ENCODE results near the gene SPDYE1. TPM values are rescaled to one million over a fixed set of nuclear protein-coding genes. Genes with fewer than 3 reads are reported as not detected.
"Not testable (repeated sequence)": the region's sequence is repeated elsewhere in the genome, so short reads cannot be mapped to it uniquely, and the experiment has no call there.

The SPDYE1 gene
- total RNA-seq, 4 donors from 2014 or later: not detected

DNA sequence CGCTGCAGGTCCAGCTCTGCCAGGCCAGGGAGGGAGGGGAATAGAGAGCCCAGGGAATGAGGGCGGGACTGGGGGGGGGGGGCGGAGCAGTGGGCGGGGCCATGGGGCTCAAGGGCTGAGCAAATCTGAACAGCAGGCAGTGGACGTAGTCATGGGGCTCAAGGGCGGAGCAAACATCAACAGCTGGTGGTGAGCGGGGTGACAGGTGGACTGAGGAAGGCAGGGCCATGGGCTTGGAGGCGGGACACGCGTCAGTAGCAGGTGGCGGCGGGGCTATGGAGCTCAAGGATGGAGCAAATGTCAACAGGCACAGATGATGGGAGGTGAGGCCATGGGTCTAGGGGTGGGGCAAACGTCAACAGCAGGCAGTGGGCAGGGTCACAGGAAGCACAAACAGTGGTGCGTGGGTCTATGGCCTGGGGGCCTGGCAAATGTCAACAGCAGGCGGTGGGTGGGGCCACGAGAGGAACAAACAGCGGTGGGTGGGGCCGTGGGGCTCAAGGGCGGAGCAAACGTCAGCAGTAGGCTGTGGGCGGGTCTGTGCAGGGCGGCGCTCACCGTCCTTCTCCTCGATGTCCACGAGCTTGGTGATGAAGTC, 41.4 kb downstream of the SPDYE1 start:
- H3K9me3 ChIP-seq; in situ Hi-C loops (cut with MboI; ENCODE audit: low pct_ligation_motif_present in 1 of 4, low pct_unique_long_range_greater_than_20kb in 1 of 4, low sequenced_read_pairs in 3 of 4); intact Hi-C loops (cut with DNase I; ENCODE audit: low total_unique reads); H3K36me3 ChIP-seq; H3K27me3 ChIP-seq: not testable (repeated sequence)
- H3K27ac ChIP-seq: peak overlapping the region; percentile 66 to 88 (median 74)
- H3K4me1 ChIP-seq: peaks cover 8 to 22% (median 14%) of the 10 kb centered on the region in 4 donors
- H3K4me3 ChIP-seq: peak overlapping the region in 2 of 4 donors; percentile 11 to 36
- peak; percentile 98 for DNase-seq
- WGBS, 2 donors (ENCODE audit: low coverage in 1 of 2): 7% methylated on average over 14 of the region's 26 CpGs; no CpG with 5 or more reads in 1 of the 2 donors
- TF ChIP-seq POLR2AphosphoS5 (IDR thresholded peaks at IDR 0.05): peak in 2 of 3 donors; percentile 56 to 69

DNA sequence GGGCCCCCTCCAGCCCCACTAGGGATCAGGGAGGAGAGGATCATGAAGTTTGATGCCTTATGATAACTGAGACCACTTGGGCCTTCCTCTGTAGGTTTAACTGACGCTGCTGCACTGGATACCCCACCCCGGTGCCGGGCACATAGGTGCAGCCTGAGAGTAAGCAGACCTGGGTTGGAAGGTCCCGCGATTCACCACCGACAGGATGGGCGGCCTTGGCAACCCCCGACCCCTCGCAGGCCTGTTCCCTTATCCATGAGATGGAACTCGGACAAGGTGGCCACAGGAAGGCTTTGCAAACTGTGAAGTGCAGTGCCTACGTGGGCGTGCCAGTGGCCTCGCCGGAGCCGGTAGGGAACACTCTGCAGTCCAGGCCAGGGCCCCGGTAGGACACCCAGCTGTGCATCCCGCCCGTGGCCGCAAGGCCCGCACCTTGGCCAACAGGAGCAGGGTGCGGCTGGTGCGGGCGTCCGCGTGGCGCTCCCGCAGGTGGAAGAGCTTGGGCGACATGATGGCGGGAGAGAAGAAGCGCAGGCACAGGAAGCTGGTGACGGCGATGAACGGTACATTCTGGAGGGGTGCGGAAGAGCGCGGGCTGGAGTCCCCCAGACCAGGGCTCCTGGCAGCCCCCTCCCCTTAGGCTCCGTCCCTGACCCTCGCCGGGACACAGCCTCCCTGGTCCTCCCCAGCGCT, 42.2 kb downstream of the SPDYE1 start:
- peaks cover 9 to 23% (median 16%) of the 10 kb centered on the region in 4 donors for H3K4me1 ChIP-seq
- DNase-seq; H3K36me3 ChIP-seq; intact Hi-C loops (cut with DNase I; ENCODE audit: low total_unique reads); H3K9me3 ChIP-seq; in situ Hi-C loops (cut with MboI; ENCODE audit: low pct_ligation_motif_present in 1 of 4, low pct_unique_long_range_greater_than_20kb in 1 of 4, low sequenced_read_pairs in 3 of 4); H3K27me3 ChIP-seq: not testable (repeated sequence)
- 10% methylated on average over 2 of the region's 40 CpGs; no CpG with 5 or more reads in 1 of the 2 donors for WGBS, 2 donors (ENCODE audit: low coverage in 1 of 2)
- H3K27ac ChIP-seq: peak overlapping the region; percentile 33 to 79 (median 70)
- H3K4me3 ChIP-seq: peak overlapping the region in 3 of 4 donors; percentile 11 to 43 (median 34)

DNA sequence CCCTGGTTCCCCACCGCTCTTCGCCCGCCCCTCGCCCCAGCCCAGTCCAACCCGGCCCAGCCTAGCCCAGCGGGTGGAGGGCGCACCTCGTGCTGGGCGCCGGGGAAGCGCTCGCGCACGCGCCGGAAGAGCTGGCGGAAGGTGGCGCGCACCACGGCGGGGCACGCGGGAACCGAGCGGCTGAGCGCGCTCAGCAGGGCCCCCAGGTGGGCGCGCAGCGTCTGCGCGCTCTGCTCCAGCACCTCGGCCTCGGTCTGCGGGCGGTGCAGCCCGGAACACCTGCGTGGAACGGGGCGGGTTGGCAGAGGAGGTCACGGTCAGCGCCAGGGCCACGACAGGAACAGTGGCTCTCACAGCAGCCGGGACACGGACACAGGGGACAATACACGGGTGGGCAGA, 42.8 kb downstream of the SPDYE1 start:
- H3K27me3 ChIP-seq; H3K36me3 ChIP-seq; H3K9me3 ChIP-seq; in situ Hi-C loops (cut with MboI; ENCODE audit: low pct_ligation_motif_present in 1 of 4, low pct_unique_long_range_greater_than_20kb in 1 of 4, low sequenced_read_pairs in 3 of 4); intact Hi-C loops (cut with DNase I; ENCODE audit: low total_unique reads): not testable (repeated sequence)
- TF ChIP-seq, protein P1, sequence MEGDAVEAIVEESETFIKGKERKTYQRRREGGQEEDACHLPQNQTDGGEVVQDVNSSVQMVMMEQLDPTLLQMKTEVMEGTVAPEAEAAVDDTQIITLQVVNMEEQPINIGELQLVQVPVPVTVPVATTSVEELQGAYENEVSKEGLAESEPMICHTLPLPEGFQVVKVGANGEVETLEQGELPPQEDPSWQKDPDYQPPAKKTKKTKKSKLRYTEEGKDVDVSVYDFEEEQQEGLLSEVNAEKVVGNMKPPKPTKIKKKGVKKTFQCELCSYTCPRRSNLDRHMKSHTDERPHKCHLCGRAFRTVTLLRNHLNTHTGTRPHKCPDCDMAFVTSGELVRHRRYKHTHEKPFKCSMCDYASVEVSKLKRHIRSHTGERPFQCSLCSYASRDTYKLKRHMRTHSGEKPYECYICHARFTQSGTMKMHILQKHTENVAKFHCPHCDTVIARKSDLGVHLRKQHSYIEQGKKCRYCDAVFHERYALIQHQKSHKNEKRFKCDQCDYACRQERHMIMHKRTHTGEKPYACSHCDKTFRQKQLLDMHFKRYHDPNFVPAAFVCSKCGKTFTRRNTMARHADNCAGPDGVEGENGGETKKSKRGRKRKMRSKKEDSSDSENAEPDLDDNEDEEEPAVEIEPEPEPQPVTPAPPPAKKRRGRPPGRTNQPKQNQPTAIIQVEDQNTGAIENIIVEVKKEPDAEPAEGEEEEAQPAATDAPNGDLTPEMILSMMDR (IDR thresholded peaks at IDR 0.05): peak in 3 of 5 experiments; percentile 11 to 26 (median 19)
- H3K27ac ChIP-seq: peak overlapping the region; percentile 33 to 77 (median 69)
- WGBS, 2 donors (ENCODE audit: low coverage in 1 of 2): 1% methylated on average over 21 of the region's 46 CpGs; no CpG with 5 or more reads in 1 of the 2 donors
- H3K4me3 ChIP-seq: peak overlapping the region; percentile 11 to 43 (median 24)
- peak; percentile 53 for DNase-seq
- H3K4me1 ChIP-seq: peaks cover 9 to 27% (median 21%) of the 10 kb centered on the region in 4 donors

DNA sequence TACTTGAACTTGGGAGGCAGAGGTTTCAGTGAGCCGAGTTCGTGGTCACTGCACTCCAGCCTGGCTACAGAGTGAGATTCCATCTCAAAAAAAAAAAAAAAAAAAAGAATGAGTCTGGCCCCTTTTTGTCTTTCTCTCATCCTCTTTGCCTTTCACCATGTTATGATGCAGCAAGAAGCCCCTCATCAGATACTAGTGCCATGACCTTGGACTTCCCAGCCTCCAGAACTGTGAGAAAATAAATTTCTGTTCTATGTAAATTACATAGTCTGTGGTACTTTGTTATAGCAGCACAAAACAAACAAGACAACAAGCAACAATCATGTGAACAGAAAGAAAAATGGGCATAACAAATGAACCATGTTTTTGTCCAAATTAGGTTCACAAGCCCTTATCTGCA, 44.5 kb downstream of the SPDYE1 start:
- Histone ChIP-seq H3K4me3 (no peak overlapping the region), H3K27ac (no peak overlapping the region), H3K27me3 (no peaks in the 10 kb centered on the region), H3K4me1 (peaks cover 15 to 45% (median 30%) of the 10 kb centered on the region in 4 donors), H3K9me3 (no peaks in the 10 kb centered on the region), H3K36me3 (no peaks in the 10 kb centered on the region)
- intact Hi-C loops (cut with DNase I; ENCODE audit: low total_unique reads): no loop called here
- in situ Hi-C loops (cut with MboI; ENCODE audit: low pct_ligation_motif_present in 1 of 4, low pct_unique_long_range_greater_than_20kb in 1 of 4, low sequenced_read_pairs in 3 of 4): no loop called here
- TF ChIP-seq POLR2AphosphoS5 (IDR thresholded peaks at IDR 0.05) (no peak), EP300 (IDR thresholded peaks at IDR 0.05; ENCODE audit: low read depth) (no peak), POLR2A (IDR thresholded peaks at IDR 0.05) (no peak)
- TF ChIP-seq, protein P1 (IDR thresholded peaks at IDR 0.05): no peak
- WGBS, 2 donors (ENCODE audit: low coverage in 1 of 2): 93 to 98% methylated on average over 2 of the region's 2 CpGs
- DNase-seq: no peak

DNA sequence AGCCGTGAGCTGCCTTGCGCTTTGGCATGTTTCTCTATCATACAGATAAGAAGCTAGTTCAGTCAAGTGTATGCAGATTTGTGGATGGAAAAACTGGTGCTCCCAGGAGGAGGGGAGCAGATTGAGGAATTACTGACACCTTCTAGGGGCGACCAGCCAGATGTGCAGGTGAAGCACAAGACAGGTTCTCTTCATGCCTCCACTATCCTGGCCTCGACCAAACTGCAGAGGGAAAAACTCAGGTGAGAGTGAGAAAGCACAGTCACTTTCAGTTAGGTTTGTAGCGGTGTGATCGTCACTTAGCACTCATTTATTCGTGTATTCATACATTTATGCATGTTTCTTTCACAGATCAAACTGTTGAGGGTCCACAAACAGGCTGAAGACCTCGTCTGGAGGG, 46.2 kb downstream of the SPDYE1 start:
- Histone ChIP-seq H3K4me1 (peaks cover 15 to 46% (median 31%) of the 10 kb centered on the region in 4 donors), H3K27ac (peak overlapping the region; percentile 90 to 95 (median 94)), H3K9me3 (no peaks in the 10 kb centered on the region), H3K36me3 (no peaks in the 10 kb centered on the region), H3K4me3 (peak overlapping the region; percentile 80 to 94 (median 83)), H3K27me3 (no peaks in the 10 kb centered on the region)
- intact Hi-C loops (cut with DNase I; ENCODE audit: low total_unique reads) (no loop called here), in situ Hi-C loops (cut with MboI; ENCODE audit: low pct_ligation_motif_present in 1 of 4, low pct_unique_long_range_greater_than_20kb in 1 of 4, low sequenced_read_pairs in 3 of 4) (no loop called here)
- 19% methylated on average over 8 of the region's 8 CpGs; no CpG with 5 or more reads in 1 of the 2 donors for WGBS, 2 donors (ENCODE audit: low coverage in 1 of 2)
- TF ChIP-seq EP300 (IDR thresholded peaks at IDR 0.05; ENCODE audit: low read depth): no peak
- no peak for DNase-seq

All from transverse colon (tissue), 4 donors.